Suprapubic skin (tissue), 4 donors: Measurements from ENCODE around the gene FAM20B.

Source experiments
- POLR2A ChIP-seq, 2 donors: fragments of 450-650 bp; IDR thresholded peaks; one replicate each; pipeline ENCODE4 v1.6.1; 2017; ENCODE audit warnings: antibody characterized with exemption in 2 of 2, mild to moderate bottlenecking in 2 of 2, moderate library complexity in 2 of 2
- POLR2AphosphoS5 ChIP-seq, 3 donors: sonication (generic); formaldehyde crosslinking; IDR thresholded peaks; one replicate each; pipeline ENCODE4 v1.6.1; 2017; ENCODE audit warnings: antibody characterized with exemption in 3 of 3
- TF ChIP-seq, protein P1 (sequence below), 2 donors: fragments of 200-600 bp in 1 of 2; fragments of 450-650 bp in 1 of 2; sonication (generic) in 1 of 2; IDR thresholded peaks; one replicate each; pipeline ENCODE4 v1.5.1; 2016 to 2019; ENCODE audit warnings: antibody characterized with exemption in 2 of 2, mild to moderate bottlenecking in 1 of 2, moderate library complexity in 1 of 2

- TF ChIP-seq, protein P1, sequence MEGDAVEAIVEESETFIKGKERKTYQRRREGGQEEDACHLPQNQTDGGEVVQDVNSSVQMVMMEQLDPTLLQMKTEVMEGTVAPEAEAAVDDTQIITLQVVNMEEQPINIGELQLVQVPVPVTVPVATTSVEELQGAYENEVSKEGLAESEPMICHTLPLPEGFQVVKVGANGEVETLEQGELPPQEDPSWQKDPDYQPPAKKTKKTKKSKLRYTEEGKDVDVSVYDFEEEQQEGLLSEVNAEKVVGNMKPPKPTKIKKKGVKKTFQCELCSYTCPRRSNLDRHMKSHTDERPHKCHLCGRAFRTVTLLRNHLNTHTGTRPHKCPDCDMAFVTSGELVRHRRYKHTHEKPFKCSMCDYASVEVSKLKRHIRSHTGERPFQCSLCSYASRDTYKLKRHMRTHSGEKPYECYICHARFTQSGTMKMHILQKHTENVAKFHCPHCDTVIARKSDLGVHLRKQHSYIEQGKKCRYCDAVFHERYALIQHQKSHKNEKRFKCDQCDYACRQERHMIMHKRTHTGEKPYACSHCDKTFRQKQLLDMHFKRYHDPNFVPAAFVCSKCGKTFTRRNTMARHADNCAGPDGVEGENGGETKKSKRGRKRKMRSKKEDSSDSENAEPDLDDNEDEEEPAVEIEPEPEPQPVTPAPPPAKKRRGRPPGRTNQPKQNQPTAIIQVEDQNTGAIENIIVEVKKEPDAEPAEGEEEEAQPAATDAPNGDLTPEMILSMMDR (IDR thresholded peaks at IDR 0.05), result no peak
- TF ChIP-seq POLR2A (IDR thresholded peaks at IDR 0.05) (no peak), POLR2AphosphoS5 (IDR thresholded peaks at IDR 0.05) (no peak)
Measured at GRCh38 chr1:179001451-179001850, 24.2 kb upstream of the FAM20B start.
